ENCODE data around the gene ARPC2.
A peak's percentile ranks its signal among the peaks of the same experiment; 100 is the strongest.
"Not testable (repeated sequence)": the region's sequence is repeated elsewhere in the genome, so short reads cannot be mapped to it uniquely, and the experiment has no call there.

ARPC2 gene

DNA sequence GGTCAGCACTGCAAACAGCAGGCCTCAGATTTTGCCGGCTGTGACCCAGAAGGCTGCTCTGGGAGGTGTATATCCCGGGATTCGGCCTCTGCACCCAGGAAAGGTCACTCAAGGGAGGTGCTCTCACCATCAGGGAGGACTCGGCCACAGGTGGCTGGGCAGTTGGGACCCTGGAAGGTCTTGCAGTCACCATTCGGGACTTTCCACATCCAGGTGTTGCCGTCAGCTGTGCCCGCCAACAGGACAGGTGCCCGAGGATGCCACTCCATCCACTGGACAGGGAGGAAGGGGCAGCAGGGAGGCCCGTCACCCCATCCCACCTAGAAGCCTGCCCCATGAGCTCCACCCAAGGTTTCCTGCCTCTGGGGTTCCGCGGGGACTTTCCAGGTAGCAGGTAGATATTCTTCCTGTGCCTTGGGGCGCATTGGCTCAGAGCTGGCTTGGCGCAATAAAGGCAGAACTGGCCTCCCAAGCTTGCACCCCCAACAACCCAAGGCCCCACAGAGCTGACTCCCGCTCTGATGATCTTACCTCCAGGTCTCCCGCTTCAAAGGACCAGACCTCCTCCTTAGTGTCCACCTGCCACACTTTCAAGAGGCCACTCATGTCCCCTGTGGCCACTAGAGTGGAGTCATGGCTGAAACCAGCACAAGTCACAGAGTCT lies 49.5 kb downstream of the ARPC2 start:
- Histone ChIP-seq H3K9me3 (ENCODE audit: control insufficient read depth, low read length) (no peaks in the 10 kb centered on the region), H3K36me3 (ENCODE audit: control insufficient read depth, insufficient read depth, low read length) (peaks cover 27% of the 10 kb centered on the region), H3K27me3 (ENCODE audit: control insufficient read depth, insufficient read depth, low read length, poor library complexity, severe bottlenecking) (no peaks in the 10 kb centered on the region), H3K4me1 (ENCODE audit: control insufficient read depth, insufficient read depth, low read length) (peaks cover 10% of the 10 kb centered on the region), H3K4me3 (ENCODE audit: insufficient read depth, low read depth, low read length) (no peak overlapping the region), H3K27ac (ENCODE audit: insufficient read depth, low read depth, low read length, poor library complexity, severe bottlenecking) (no peak overlapping the region)
- WGBS, 2 experiments, result 95% methylated on average over 15 of the region's 15 CpGs

DNA sequence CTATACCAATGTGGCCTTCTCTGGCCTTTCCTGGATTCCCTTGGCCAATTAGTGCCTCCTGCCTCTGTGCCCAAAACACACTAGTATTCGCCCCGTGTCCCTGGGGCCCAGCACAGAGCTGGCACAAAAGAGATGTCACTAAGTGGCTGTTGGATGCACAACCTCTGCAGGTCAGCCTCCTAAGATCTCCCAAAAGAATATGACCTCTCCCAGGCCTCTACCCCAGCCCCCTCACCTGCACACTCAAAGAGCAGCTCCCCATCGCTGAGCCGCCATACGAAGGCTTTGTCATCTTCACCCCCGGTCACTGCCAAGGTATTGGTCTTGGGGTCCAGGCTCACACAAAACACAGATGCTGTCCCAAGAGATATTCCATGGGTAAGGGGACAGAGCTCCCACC lies 50.3 kb downstream of the ARPC2 start:
- Histone ChIP-seq H3K27ac (ENCODE audit: insufficient read depth, low read depth, low read length, poor library complexity, severe bottlenecking) (no peak overlapping the region), H3K36me3 (ENCODE audit: control insufficient read depth, insufficient read depth, low read length) (peaks cover 27% of the 10 kb centered on the region), H3K9me3 (ENCODE audit: control insufficient read depth, low read length) (no peaks in the 10 kb centered on the region), H3K4me1 (ENCODE audit: control insufficient read depth, insufficient read depth, low read length) (peaks cover 4% of the 10 kb centered on the region), H3K27me3 (ENCODE audit: control insufficient read depth, insufficient read depth, low read length, poor library complexity, severe bottlenecking) (no peaks in the 10 kb centered on the region), H3K4me3 (ENCODE audit: insufficient read depth, low read depth, low read length) (no peak overlapping the region)
- WGBS, 2 experiments, result 96 to 97% methylated on average over 6 of the region's 6 CpGs

DNA sequence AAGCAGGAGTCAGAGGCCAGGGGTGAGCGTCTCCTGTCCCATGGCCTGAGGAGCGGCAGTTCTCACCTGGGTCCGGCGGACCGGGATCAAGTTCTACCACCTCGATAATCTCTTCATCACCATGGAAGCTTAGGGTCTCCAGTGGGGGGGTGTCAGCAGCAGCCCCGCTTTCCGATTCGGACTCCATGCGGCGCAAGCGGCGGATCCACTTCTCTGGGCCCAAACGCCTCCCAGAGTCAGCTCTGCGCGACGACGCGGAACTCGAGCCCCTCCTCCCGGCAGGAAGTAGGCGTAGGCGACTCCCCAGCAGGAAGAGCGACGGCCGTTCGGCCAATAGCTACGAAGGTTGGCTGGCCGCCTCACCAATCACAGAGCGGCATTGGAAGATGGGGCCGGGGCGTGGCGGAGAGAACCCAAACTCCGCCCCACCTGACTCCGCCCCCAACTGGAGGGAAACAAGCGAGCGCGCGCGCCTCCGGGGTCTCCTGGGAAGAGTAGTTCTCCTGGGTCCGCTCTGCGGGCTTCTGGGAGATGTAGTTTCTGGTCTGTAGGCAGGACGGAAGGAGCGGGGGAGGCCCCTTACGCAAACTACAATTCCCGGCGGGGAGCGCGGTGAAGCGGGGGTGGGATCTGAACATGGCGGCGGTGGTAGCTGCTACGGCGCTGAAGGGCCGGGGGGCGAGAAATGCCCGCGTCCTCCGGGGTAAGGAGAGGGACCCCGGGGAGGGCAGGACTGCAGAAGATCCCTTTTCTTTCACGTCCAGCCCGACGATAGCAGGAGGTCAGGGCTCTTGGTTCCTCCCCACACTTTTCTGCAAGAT lies 53.1 kb downstream of the ARPC2 start, which contains the start of the genes AAMP and PNKD:
Gene AAMP (minus strand): TSS at position 238 of the 821 bp plus-strand sequence. CDS start 51 bp downstream, at position 187.
Gene PNKD (plus strand): TSS at position 620 of the 821 bp plus-strand sequence. CDS start 17 bp downstream, at position 637.
- Histone ChIP-seq H3K36me3 (ENCODE audit: control insufficient read depth, insufficient read depth, low read length) (peaks cover 33% of the 10 kb centered on the region), H3K9me3 (ENCODE audit: control insufficient read depth, low read length) (no peaks in the 10 kb centered on the region), H3K4me3 (ENCODE audit: insufficient read depth, low read depth, low read length) (peak within 1 kb of the TSS; percentile 88), H3K27me3 (ENCODE audit: control insufficient read depth, insufficient read depth, low read length, poor library complexity, severe bottlenecking) (no peaks in the 10 kb centered on the region), H3K4me1 (ENCODE audit: control insufficient read depth, insufficient read depth, low read length) (peaks cover 4% of the 10 kb centered on the region), H3K27ac (ENCODE audit: insufficient read depth, low read depth, low read length, poor library complexity, severe bottlenecking) (peak within 1 kb of the TSS; percentile 42)
- 0% methylated on average over 64 of the region's 64 CpGs for WGBS, 2 experiments

DNA sequence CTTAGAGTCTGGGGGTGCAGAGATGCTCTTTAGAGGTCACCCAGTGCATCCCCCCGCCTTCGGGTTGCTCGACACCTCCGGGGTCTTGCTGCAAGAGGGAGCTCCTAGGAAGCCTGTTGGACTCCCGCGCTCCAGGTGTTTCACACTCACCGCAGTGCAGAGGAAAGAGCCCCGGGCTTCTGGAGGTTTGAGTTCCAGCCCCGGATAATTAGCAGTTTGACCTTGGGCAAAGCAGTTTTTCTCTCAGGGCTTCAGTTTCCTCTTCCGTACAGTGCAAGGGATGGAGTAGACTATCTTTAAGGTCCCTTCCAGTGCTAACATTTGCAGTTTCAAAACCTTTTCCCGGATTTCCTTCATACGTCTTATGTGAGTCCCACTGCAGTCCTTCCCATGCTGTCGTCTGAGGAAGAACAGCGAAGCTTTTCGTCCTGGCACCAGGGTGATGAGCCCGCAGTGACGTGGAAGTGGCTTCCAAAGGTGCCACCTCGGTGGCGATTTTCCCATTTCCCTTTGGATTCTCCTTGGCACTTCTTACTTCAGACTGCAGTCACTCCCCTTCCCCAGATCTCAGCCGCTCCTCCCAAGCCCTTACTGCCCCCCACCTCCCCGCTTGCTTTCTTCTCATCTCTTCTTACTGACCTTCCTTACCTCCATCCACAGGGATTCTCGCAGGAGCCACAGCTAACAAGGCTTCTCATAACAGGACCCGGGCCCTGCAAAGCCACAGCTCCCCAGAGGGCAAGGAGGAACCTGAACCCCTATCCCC lies 53.9 kb downstream of the ARPC2 start:
- Histone ChIP-seq H3K4me1 (ENCODE audit: control insufficient read depth, insufficient read depth, low read length) (peaks cover 4% of the 10 kb centered on the region), H3K27me3 (ENCODE audit: control insufficient read depth, insufficient read depth, low read length, poor library complexity, severe bottlenecking) (no peaks in the 10 kb centered on the region), H3K9me3 (ENCODE audit: control insufficient read depth, low read length) (no peaks in the 10 kb centered on the region), H3K36me3 (ENCODE audit: control insufficient read depth, insufficient read depth, low read length) (peaks cover 31% of the 10 kb centered on the region), H3K4me3 (ENCODE audit: insufficient read depth, low read depth, low read length) (peak overlapping the region; percentile 88), H3K27ac (ENCODE audit: insufficient read depth, low read depth, low read length, poor library complexity, severe bottlenecking) (no peak overlapping the region)
- WGBS, 2 experiments, result 7 to 8% methylated on average over 23 of the region's 23 CpGs

DNA sequence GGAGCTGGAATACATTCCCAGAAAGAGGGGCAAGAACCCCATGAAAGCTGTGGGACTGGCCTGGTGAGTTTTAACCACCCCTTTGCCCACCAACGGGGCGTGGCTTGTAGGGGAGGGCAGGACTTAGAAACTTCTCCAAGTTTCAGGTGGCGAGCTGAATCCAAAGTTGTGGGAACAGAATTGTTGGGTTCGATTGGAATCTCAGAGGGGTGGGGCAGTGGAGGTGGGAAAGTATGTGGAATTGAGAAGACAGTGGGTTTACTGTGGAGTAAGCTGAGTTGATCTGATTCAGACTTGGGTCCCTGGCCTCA lies 54.5 kb downstream of the ARPC2 start:
- H3K27me3 ChIP-seq (ENCODE audit: control insufficient read depth, insufficient read depth, low read length, poor library complexity, severe bottlenecking), result no peaks in the 10 kb centered on the region
- no peak overlapping the region for H3K27ac ChIP-seq (ENCODE audit: insufficient read depth, low read depth, low read length, poor library complexity, severe bottlenecking)
- H3K9me3 ChIP-seq (ENCODE audit: control insufficient read depth, low read length), result no peaks in the 10 kb centered on the region
- H3K4me3 ChIP-seq (ENCODE audit: insufficient read depth, low read depth, low read length), result peak overlapping the region; percentile 88
- H3K36me3 ChIP-seq (ENCODE audit: control insufficient read depth, insufficient read depth, low read length), result peaks cover 25% of the 10 kb centered on the region
- H3K4me1 ChIP-seq (ENCODE audit: control insufficient read depth, insufficient read depth, low read length), result peaks cover 4% of the 10 kb centered on the region
- WGBS, 2 experiments, result 79 to 81% methylated on average over 4 of the region's 4 CpGs

DNA sequence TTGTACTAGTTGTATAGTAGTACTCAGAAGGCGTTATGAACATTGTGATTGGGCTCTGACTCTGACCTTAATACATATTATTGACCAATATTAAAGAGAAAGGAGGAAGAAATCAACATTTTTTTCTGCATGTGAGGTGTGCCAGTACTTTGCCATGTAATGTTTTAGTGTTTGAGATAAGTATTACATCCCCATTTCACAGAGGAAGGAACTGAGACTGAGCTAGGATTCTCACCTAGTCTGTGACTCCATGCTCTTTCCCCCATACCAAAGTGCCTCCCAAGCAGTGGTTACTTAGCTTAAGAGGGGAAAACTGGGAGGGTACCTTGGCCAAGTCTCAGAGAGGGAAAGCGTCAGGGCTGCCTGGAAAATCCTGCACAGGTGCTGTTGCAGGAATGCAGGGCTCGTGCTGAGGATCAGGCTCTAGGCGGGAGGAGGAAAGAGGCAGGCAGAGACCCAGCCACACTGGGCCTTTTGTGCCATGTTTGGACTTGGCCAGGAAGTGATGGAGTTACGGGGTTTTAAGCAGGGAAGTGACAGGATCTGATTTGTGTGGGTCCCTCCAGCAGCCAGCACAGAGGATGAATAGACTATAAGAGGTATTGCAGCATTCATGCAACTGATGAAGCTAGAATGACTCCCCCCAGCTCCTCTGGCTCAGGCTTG lies 55.0 kb downstream of the ARPC2 start:
- Histone ChIP-seq H3K4me3 (ENCODE audit: insufficient read depth, low read depth, low read length) (no peak overlapping the region), H3K9me3 (ENCODE audit: control insufficient read depth, low read length) (no peaks in the 10 kb centered on the region), H3K27ac (ENCODE audit: insufficient read depth, low read depth, low read length, poor library complexity, severe bottlenecking) (no peak overlapping the region), H3K27me3 (ENCODE audit: control insufficient read depth, insufficient read depth, low read length, poor library complexity, severe bottlenecking) (no peaks in the 10 kb centered on the region), H3K36me3 (ENCODE audit: control insufficient read depth, insufficient read depth, low read length) (peaks cover 22% of the 10 kb centered on the region), H3K4me1 (ENCODE audit: control insufficient read depth, insufficient read depth, low read length) (peaks cover 4% of the 10 kb centered on the region)
- WGBS, 2 experiments, result 90 to 92% methylated on average over 5 of the region's 5 CpGs

DNA sequence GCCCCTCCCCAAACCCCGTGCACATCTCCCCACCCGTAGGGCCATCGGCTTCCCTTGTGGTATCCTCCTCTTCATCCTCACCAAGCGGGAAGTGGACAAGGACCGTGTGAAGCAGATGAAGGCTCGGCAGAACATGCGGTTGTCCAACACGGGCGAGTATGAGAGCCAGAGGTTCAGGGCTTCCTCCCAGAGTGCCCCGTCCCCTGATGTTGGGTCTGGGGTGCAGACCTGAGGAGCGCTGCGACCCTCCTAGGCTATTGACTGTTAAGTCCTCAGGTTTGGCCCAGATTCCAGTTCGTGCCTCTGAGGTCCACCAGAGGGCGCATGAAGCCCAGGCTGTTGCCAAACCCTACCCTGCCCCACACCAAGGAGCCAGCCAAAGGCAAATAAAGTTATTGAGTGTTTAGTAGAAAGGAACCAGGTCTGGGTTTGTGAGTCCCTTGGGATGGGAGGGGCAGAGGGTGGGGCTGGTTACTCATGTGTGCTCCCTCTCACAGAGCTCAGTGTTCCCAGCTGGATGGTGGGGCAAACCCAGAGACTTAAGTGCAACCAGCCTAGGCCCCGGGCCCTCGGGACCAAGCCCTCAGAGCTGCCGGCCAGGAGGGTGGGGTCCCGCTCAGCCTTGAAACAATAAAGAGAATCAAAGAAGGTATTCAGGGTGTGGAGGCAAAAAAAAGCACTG lies 55.7 kb downstream of the ARPC2 start:
- Histone ChIP-seq H3K9me3 (ENCODE audit: control insufficient read depth, low read length) (no peaks in the 10 kb centered on the region), H3K27me3 (ENCODE audit: control insufficient read depth, insufficient read depth, low read length, poor library complexity, severe bottlenecking) (no peaks in the 10 kb centered on the region), H3K27ac (ENCODE audit: insufficient read depth, low read depth, low read length, poor library complexity, severe bottlenecking) (no peak overlapping the region), H3K4me3 (ENCODE audit: insufficient read depth, low read depth, low read length) (no peak overlapping the region), H3K4me1 (ENCODE audit: control insufficient read depth, insufficient read depth, low read length) (peaks cover 4% of the 10 kb centered on the region), H3K36me3 (ENCODE audit: control insufficient read depth, insufficient read depth, low read length) (peaks cover 19% of the 10 kb centered on the region)
- WGBS, 2 experiments, result 58 to 62% methylated on average over 18 of the region's 18 CpGs

DNA sequence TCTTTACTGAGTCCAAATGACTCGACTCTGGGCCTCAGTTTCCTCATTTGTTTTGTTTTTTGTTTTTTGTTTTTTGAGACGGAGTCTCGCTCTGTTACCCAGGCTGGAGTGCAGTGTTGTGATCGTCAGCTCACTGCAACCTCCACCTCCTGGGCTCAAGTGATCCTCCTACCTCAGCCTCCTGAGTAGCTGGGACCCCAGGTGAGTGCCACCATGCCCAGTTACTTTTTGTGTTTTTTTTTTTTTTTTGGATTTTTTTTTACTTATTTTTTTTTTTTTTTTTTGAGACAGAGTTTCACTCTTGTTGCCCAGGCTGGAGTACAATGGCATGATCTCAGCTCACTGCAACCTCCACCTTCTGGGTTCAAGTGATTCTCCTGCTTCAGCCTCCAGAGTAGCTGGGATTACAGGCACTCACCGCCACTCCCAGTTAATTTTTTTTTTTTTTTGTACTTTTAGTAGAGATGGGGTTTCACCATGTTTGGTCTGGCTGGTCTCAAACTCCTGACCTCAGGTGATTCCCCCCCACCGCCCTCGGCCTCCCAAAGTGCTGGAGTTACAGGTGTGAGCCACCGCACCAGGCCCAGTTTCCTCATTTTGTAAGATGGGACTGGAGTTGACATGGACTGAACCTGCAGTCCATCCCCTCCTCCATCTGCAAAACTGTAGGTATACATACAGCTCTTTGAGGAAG lies 56.4 kb downstream of the ARPC2 start:
- H3K4me3 ChIP-seq (ENCODE audit: insufficient read depth, low read depth, low read length); H3K4me1 ChIP-seq (ENCODE audit: control insufficient read depth, insufficient read depth, low read length); H3K27ac ChIP-seq (ENCODE audit: insufficient read depth, low read depth, low read length, poor library complexity, severe bottlenecking); H3K27me3 ChIP-seq (ENCODE audit: control insufficient read depth, insufficient read depth, low read length, poor library complexity, severe bottlenecking); H3K9me3 ChIP-seq (ENCODE audit: control insufficient read depth, low read length): not testable (repeated sequence)
- peaks cover 18% of the 10 kb centered on the region for H3K36me3 ChIP-seq (ENCODE audit: control insufficient read depth, insufficient read depth, low read length)
- WGBS, 2 experiments, result 88 to 96% methylated on average over 8 of the region's 8 CpGs

DNA sequence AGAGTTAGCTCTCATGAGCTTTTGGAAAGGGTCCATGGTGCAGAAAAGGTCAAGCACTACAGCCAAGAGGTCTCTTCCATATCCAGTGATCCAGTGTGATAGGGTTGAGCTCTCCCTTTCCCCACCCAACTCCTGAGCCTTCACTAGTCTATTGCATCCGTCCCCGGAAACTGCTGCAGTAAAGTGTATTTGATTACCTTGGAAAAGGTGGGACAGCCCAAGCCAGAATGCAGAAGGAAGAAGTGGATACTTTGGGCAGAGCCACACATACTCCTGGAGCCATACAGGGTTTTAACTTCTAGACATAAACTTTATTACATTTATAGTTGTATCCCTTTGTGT lies 56.9 kb downstream of the ARPC2 start:
- H3K9me3 ChIP-seq (ENCODE audit: control insufficient read depth, low read length), result no peaks in the 10 kb centered on the region
- peaks cover 18% of the 10 kb centered on the region for H3K36me3 ChIP-seq (ENCODE audit: control insufficient read depth, insufficient read depth, low read length)
- WGBS, 2 experiments, result 90 to 100% methylated on average over 2 of the region's 2 CpGs
- H3K4me3 ChIP-seq (ENCODE audit: insufficient read depth, low read depth, low read length), result no peak overlapping the region
- no peak overlapping the region for H3K27ac ChIP-seq (ENCODE audit: insufficient read depth, low read depth, low read length, poor library complexity, severe bottlenecking)
- no peaks in the 10 kb centered on the region for H3K27me3 ChIP-seq (ENCODE audit: control insufficient read depth, insufficient read depth, low read length, poor library complexity, severe bottlenecking)
- H3K4me1 ChIP-seq (ENCODE audit: control insufficient read depth, insufficient read depth, low read length), result peaks cover 4% of the 10 kb centered on the region
